Measurements from ENCODE around the gene CNOT8.
A peak's percentile ranks its signal among the peaks of the same experiment; 100 is the strongest.

CNOT8 gene

GRCh38 chr5:154836225-154836624 lies 22.2 kb upstream of the CNOT8 start:
- no peak for DNase-seq

DNA sequence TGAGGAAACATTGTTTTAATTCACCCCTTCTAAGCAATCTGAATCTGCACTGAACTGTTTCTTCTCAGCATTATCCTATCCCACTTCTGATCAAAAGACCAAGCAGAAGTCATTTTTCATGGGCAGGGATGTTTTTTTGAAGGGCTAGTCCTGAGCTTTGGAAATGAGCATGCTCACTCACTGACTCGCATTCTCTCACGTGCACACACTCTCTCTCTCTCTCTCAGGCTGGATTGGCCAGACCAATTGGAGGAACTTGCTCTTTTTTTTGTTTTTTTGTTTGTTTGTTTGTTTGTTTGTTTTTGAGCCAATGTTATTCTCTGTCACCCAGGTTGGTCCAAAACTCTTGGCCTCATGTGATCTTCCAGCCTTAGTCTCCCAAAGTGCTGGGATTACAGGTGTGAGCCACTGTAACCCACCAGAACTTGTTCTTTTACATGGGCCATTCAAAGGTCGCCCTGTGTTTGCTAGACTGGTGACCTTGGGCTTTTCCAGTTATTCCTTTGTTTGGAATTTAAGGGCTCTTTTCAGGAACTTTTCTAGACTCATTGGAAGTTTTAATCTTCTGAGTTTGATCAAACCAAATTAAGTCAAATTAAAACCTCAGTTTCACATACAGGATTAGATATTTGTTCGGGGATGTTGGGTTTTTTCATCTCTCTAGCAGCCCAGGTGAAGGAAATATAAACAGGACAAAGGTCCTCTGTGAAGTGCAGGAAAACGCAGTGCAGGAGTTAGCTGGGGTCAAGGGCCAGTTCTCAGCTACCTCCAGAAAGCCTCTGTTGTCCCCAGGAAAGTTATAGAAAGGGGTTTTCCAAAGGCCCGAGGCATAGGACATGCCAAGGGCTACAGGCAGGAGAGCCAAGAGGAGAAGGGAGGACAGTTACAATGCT lies 21.2 kb upstream of the CNOT8 start:
- DNase-seq: no peak

GRCh38 chr5:154840435-154841272 lies 17.8 kb upstream of the CNOT8 start:
- DNase-seq: no peak

- DNase-seq: no peak
These were observed 17.2 kb upstream of the CNOT8 start for GRCh38 chr5:154841273-154841661.

- DNase-seq: no peak
These were observed 15.5 kb upstream of the CNOT8 start for GRCh38 chr5:154842689-154843530.

DNA sequence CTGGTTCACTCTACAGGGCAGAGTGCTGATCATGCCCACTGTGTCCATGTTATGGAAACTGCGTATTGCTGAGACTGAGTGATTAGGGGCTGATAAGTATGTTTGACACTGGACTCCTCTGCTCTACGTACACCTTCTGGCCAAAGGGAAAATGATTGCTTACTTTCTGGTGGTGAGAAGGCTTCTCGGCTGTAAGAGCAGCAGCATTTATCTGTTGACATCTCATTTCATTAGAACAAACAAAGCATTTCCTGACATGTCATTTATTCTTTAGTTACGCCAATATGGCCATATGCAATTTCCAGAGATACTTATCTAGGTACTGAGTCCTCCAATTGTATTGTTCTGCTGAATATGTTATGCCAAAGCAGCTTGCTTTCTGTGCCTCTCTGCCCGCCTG lies 13.6 kb upstream of the CNOT8 start:
- DNase-seq: no peak

GRCh38 chr5:154849264-154849785 lies 9.1 kb upstream of the CNOT8 start:
- no peak for DNase-seq

- DNase-seq: no peak
These were observed 8.6 kb upstream of the CNOT8 start for GRCh38 chr5:154849791-154850201.

DNA sequence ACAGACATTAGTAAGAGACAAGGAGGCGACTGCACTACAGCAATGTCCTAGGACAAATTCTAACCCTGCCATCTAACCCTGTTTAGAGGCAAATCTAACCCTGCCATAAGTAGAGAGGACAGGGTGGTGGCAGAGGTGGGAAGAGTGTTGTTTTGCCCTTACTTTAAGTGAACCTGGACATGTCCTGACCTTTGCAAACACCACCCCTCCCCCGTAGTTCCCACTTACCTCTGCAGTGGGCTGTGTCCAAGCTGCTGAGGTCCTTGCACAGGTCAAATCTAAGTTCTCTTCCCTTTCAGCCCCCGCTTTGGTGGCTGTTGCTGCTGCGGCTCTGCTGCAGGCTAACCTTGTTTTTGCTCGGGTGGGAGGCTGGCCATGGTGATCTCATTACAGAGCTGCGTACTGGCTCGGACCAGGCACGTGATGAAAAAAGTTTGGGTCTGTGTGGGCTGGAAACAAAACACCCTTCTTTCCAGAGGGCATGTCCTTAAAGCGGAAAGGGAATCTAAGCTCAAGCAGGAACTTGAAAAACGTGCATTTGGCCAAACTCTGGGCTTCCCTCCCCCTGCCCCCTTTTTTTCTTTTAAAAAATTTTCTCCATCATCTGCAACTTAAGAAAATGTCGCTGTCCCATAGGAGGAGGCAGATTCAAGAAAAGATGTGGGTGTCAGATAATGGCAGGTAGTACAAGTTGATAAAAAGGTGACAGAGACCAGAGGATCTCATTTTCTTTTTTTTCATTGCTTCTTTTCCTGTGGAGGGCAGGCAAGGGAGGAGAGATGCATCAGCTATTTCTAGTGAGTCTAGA lies 8.0 kb upstream of the CNOT8 start, which contains the start of gene FAXDC2:
FAXDC2 (minus strand) TSS at position 349 of the 808 bp plus-strand sequence. CDS start 12,425 bp downstream, outside the sequence.
- no peak for DNase-seq

GRCh38 chr5:154851351-154851750 lies 7.1 kb upstream of the CNOT8 start:
- DNase-seq: no peak

DNA sequence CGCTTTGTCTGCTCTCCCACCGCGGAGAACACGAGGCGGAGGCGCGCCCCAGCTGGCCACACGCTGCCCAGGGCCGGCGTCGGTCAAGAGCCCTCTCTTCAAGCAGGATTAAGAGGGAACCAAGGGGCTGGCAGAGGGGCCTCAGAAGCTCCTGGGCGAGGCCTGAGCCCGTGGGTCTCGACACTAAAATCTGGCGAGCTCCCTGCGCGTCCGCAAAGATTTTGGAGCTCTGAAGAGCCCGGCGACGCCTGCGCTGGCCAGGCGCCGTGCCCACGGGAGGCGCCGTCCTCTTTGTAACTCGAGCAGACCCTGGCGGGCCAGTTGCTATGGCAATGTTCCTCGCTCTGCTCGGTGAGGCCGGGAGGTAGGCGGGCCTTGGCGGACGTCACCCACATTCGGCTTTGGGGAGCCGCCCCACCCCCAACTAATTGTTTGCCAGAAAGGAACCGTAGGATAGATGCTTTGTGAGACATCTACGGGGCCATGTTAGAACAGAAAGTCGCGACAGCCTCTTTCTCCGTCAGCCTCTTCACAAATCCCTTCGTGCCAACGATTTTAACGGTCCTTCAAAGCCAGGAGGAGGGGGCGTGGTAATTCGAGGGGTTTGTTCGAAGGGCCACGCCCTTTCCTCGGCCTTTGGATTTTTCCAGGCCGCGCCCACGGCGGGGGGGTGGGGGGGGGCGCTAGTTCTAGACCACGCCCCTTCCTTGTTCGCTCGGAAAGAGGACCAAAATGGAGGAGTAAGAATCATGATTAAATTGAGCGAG lies 714 bp upstream of the CNOT8 start:
- DNase-seq: peak; percentile 90

GRCh38 chr5:154858972-154859871 lies 795 bp downstream of the CNOT8 start:
- peak; percentile 28 for DNase-seq

- DNase-seq: no peak
These were observed 1.7 kb downstream of the CNOT8 start for GRCh38 chr5:154860123-154860522.

GRCh38 chr5:154860765-154861164 lies 2.3 kb downstream of the CNOT8 start:
- DNase-seq: no peak

- DNase-seq: no peak
These were observed 3.5 kb downstream of the CNOT8 start for GRCh38 chr5:154861946-154862345.

DNA sequence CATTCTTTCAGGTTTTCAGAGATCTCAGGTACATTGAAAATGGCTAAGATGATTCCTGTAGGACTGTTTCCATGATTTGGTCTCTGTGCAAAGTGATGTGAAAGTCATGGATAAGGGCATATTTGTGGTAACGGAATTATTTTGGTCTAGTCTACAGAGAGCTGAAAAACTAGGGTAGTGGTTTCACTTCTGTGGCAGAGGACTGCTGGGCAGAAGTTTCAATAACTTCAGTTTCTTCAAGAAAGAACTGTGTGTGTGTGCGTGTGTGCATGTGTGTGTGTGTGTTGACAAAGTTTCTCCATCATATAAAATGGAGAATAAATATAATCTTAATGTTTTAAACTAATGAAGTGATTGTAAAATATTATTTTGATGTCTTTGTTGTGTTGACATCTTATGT lies 4.3 kb downstream of the CNOT8 start:
- DNase-seq: no peak

DNA sequence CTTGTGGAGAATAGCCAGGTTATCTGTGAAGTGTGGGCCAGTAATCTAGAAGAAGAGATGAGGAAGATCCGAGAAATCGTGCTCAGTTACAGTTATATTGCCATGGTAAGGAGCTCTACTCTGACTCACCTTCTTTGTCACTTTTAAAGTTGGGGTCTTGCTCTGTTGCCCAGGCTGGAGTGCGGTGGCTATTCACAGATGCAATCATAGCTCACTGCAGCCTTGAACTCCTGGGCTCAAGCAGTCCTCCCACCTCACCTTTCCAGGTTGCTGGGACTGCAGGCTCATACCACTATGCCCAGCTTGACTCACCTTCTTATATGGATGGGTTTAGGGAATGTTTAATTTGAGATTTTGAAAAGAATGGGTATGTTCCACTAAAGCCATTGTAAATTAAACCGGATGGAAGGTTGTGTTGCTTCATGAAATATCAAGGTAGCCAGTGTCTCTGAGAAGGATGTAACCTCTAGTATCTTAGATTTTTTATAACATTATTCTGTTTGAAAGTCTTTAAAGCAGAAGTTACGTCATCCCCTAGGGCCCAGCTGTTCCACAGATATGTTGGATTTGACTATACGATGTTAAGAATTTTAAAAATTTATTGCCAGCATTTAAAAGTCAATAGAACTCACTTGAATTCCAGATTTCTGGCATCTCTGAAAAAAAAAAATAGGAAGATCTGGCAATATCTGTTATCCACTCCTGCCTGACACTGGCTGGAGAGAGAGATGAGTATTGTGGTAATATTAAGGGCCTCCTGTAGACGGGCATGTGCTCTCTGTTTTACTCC lies 5.1 kb downstream of the CNOT8 start:
- no peak for DNase-seq

DNA sequence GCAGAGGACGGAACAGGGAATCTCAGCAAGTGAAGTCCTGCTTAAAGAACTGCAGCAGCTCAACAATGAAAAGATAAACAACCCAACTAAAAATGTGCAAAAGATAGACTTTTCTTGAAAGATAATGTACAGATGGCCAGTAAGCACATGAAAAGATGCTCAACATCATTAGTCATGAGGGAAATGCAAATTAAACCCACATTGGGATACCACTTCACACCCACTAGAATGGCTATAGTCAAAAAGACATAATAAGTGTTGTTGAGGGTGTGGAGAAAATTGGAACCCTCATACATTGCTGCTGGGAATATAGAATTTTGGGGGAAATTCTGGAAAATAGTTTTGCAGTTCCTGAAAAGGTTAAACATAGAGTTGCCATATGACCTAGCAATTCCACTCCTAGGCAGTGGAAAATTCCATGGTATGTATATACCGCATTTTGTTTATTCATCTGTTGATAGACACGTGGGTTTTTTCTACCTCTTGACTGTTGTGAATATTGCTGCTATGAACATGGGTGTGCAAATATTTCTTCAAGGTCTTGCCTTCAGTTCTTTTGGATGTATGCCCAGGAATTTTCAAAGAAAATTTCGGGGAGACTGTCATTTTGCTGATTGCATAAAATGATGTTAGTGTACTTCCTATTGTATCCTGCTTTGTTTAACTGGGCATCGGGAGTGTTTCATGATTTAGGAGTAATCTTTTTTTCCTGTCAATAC lies 7.2 kb downstream of the CNOT8 start:
- no peak for DNase-seq

Measured in activated T-cell treated with anti-CD3 and anti-CD28 coated beads, Interleukin-2, amount 50 U/mL, for 1 hour (primary cell).